HG03175 (cell line): ENCODE data around the gene CACNA1B.

Source experiments
- ATAC-seq: cut with Tn5 transposase; IDR thresholded peaks from one replicate; pipeline ENCODE4 v1.9.1; 2021; ENCODE audit warnings: mild to moderate bottlenecking, moderate library complexity; ENCODE audit not compliant: unreplicated experiment

Gene CACNA1B

GRCh38 chr9:137978262-137978714 lies 100.7 kb downstream of the CACNA1B start:
- no peak for ATAC-seq

GRCh38 chr9:137982200-137982599 lies 104.6 kb downstream of the CACNA1B start:
- no peak for ATAC-seq

- ATAC-seq, result no peak
Measured at GRCh38 chr9:137984005-137984404, 106.4 kb downstream of the CACNA1B start.

GRCh38 chr9:137984520-137985257 lies 107.1 kb downstream of the CACNA1B start:
- no peak for ATAC-seq

GRCh38 chr9:137985637-137986071 lies 108.1 kb downstream of the CACNA1B start:
- no peak for ATAC-seq

- no peak for ATAC-seq
Measured at GRCh38 chr9:137986268-137987099, 108.9 kb downstream of the CACNA1B start.

- ATAC-seq, result no peak
Measured at GRCh38 chr9:137987244-137988030, 109.9 kb downstream of the CACNA1B start.

- ATAC-seq, result no peak
Measured at GRCh38 chr9:137988051-137988450, 110.5 kb downstream of the CACNA1B start.

- no peak for ATAC-seq
Measured at GRCh38 chr9:137988701-137989100, 111.1 kb downstream of the CACNA1B start.

- no peak for ATAC-seq
Measured at GRCh38 chr9:137989156-137989555, 111.6 kb downstream of the CACNA1B start.

GRCh38 chr9:137989999-137990715 lies 112.6 kb downstream of the CACNA1B start:
- no peak for ATAC-seq

- ATAC-seq, result no peak
Measured at GRCh38 chr9:138003485-138004190, 126.1 kb downstream of the CACNA1B start.

- ATAC-seq, result no peak
Measured at GRCh38 chr9:138006576-138007233, 129.1 kb downstream of the CACNA1B start.

GRCh38 chr9:138007566-138007917 lies 130.0 kb downstream of the CACNA1B start:
- ATAC-seq, result no peak

- no peak for ATAC-seq
Measured at GRCh38 chr9:138007918-138008841, 130.6 kb downstream of the CACNA1B start.

- no peak for ATAC-seq
Measured at GRCh38 chr9:138009016-138009802, 131.6 kb downstream of the CACNA1B start.

GRCh38 chr9:138009803-138010690 lies 132.5 kb downstream of the CACNA1B start:
- no peak for ATAC-seq
